ENCODE measurements around the gene MRPL42. TPM values are rescaled to one million over a fixed set of nuclear protein-coding genes. Genes with fewer than 3 reads are reported as not detected.

MRPL42 gene
- total RNA-seq: 79.5 and 79.9 TPM in 2 replicates

GRCh38 chr12:93467351-93468007 lies at the start of gene MRPL42:
Gene MRPL42, plus strand, starts transcription at chr12:93467514. Its CDS starts 1,772 bp downstream, at chr12:93469286.

GRCh38 chr12:93441617-93442410 lies 25.5 kb upstream of the MRPL42 start, which contains the start of gene UBE2N:
Gene UBE2N, minus strand, starts transcription at chr12:93441947. Its CDS starts 63 bp downstream, at chr12:93441884.

Other genes starting within 250 kb of the MRPL42 start
- 121 and 188 TPM in 2 replicates for gene NUDT4, start 89.6 kb upstream of the MRPL42 start, total RNA-seq
- 37.2 and 86.4 TPM in 2 replicates for gene UBE2N, start 25.6 kb upstream of the MRPL42 start, total RNA-seq
- gene SOCS2, start 105.2 kb downstream of the MRPL42 start, total RNA-seq: 4.5 and 4.7 TPM in 2 replicates
- gene CRADD, start 209.9 kb downstream of the MRPL42 start, total RNA-seq: 8.5 and 12.3 TPM in 2 replicates

All from epithelial cell of umbilical artery (primary cell).